ENCODE data around the gene ODAD4.

The ODAD4 gene

GRCh38 chr17:41972571-41973407, 42.4 kb downstream of the ODAD4 start:
- no peak for DNase-seq

- DNase-seq: no peak
These were observed 43.0 kb downstream of the ODAD4 start for GRCh38 chr17:41973408-41973811.

GRCh38 chr17:41974031-41974430, 43.6 kb downstream of the ODAD4 start:
- DNase-seq: no peak

- no peak for DNase-seq
These were observed 44.2 kb downstream of the ODAD4 start for GRCh38 chr17:41974658-41975057.

GRCh38 chr17:41975099-41976083, 45.0 kb downstream of the ODAD4 start:
- DNase-seq: no peak

- no peak for DNase-seq
These were observed 45.8 kb downstream of the ODAD4 start for GRCh38 chr17:41976142-41976768.

GRCh38 chr17:41977991-41978390, 47.6 kb downstream of the ODAD4 start:
- DNase-seq: no peak

GRCh38 chr17:41982026-41982760, 51.8 kb downstream of the ODAD4 start:
- no peak for DNase-seq

GRCh38 chr17:41984454-41984853, 54.0 kb downstream of the ODAD4 start:
- DNase-seq: no peak

- DNase-seq: no peak
These were observed 55.5 kb downstream of the ODAD4 start for GRCh38 chr17:41985919-41986318.

- no peak for DNase-seq
These were observed 56.2 kb downstream of the ODAD4 start for GRCh38 chr17:41986634-41987033.

GRCh38 chr17:41987642-41988041, 57.2 kb downstream of the ODAD4 start:
- DNase-seq: no peak

GRCh38 chr17:41988418-41988817, 58.0 kb downstream of the ODAD4 start:
- no peak for DNase-seq

- no peak for DNase-seq
These were observed 59.4 kb downstream of the ODAD4 start for GRCh38 chr17:41989702-41990419.

- DNase-seq: no peak
These were observed 62.2 kb downstream of the ODAD4 start for GRCh38 chr17:41992576-41992975.

GRCh38 chr17:41996855-41997164, 66.4 kb downstream of the ODAD4 start:
- no peak for DNase-seq

GRCh38 chr17:41998497-41998896, 68.1 kb downstream of the ODAD4 start:
- DNase-seq: no peak

- DNase-seq: no peak
These were observed 70.2 kb downstream of the ODAD4 start for GRCh38 chr17:42000413-42001133.

- DNase-seq: no peak
These were observed 71.3 kb downstream of the ODAD4 start for GRCh38 chr17:42001729-42002128.

- DNase-seq: no peak
These were observed 71.9 kb downstream of the ODAD4 start for GRCh38 chr17:42002175-42002791.

GRCh38 chr17:42002792-42003301, 72.4 kb downstream of the ODAD4 start:
- no peak for DNase-seq
